Endothelial cell of umbilical vein (primary cell): ENCODE data around the gene CLCN2. TPM values are rescaled to one million over a fixed set of nuclear protein-coding genes. Genes with fewer than 3 reads are reported as not detected.

Source experiments
- BruUV-seq: library from RNA; stranded (reverse); fragments of 400-500 nt; replicated peaks from 2 replicates; lab custom pipeline; 2021; lab: Mats Ljungman, UMichigan
- CTCF ChIA-PET: fragments of 300-600, 350-600 bp; sonication (Branson Sonifier 250); formaldehyde crosslinking; loops from one replicate; lab custom pipeline; 2021; ENCODE audit warnings: antibody characterized with exemption, inconsistent platforms; lab: Charles Lee
- POLR2A ChIA-PET: fragments of 300-600, 350-600 bp; sonication (Branson Sonifier 250); formaldehyde crosslinking; loops from one replicate; lab custom pipeline; 2021; ENCODE audit warnings: antibody characterized with exemption, inconsistent platforms; lab: Charles Lee
- DNase-seq: peaks from one replicate; pipeline ENCODE4 v3.0.0-alpha.2; 2011; ENCODE audit warnings: low read depth, low spot score
- FAIRE-seq: peaks from 2 replicates; lab custom pipeline; 2011; peaks lifted over from hg19 to GRCh38; lab: Jason Lieb, UNC
- H2AFZ ChIP-seq: 2 replicates; pipeline ENCODE4 v1.6.0; 2012; ENCODE audit warnings: low read depth, low read length, control low read depth, inconsistent platforms
- H3K27ac ChIP-seq: 2 replicates; pipeline ENCODE4 v1.5.1; 2011; ENCODE audit warnings: low read depth, mild to moderate bottlenecking, control low read depth, low read length, moderate library complexity; ENCODE audit not compliant: insufficient read depth
- H3K27me3 ChIP-seq, 2 experiments: 2 replicates each; pipeline versions ENCODE4 v1.6.0 to v1.6.1; 2011; ENCODE audit warnings: low read length in 2 of 2, mixed read lengths in 1 of 2; ENCODE audit not compliant: control insufficient read depth in 2 of 2, insufficient read depth in 2 of 2
- H3K36me3 ChIP-seq, 2 experiments: 2 replicates in 1 of 2; 3 replicates in 1 of 2; pipeline ENCODE4 v1.5.1; 2011; ENCODE audit warnings: low read length in 2 of 2, mild to moderate bottlenecking in 1 of 2, moderate library complexity in 1 of 2; ENCODE audit not compliant: control insufficient read depth in 2 of 2, insufficient read depth in 2 of 2; ENCODE audit errors: extremely low read depth in 1 of 2
- H3K4me1 ChIP-seq: 3 replicates; pipeline ENCODE4 v1.5.1; 2011; ENCODE audit warnings: mild to moderate bottlenecking, low read length; ENCODE audit not compliant: control insufficient read depth, insufficient read depth; ENCODE audit errors: extremely low read depth
- H3K4me2 ChIP-seq: 2 replicates; pipeline ENCODE4 v1.6.1; 2011; ENCODE audit warnings: low read length, control low read depth, mixed read lengths; ENCODE audit not compliant: insufficient read depth
- H3K4me3 ChIP-seq, 3 experiments: fragments of 200-600 bp in 1 of 3; sonication (generic), shearing (Covaris generic) in 1 of 3; replicated peaks in 1 of 3; 2 replicates each; pipeline ENCODE4 v1.5.1; 2011 to 2016; ENCODE audit warnings: control low read depth in 3 of 3, low read length in 3 of 3, mild to moderate bottlenecking in 2 of 3, inconsistent platforms in 1 of 3, low read depth in 1 of 3, moderate library complexity in 1 of 3; ENCODE audit not compliant: insufficient read depth in 1 of 3
- H3K79me2 ChIP-seq: 2 replicates; pipeline ENCODE4 v1.6.0; 2012; ENCODE audit warnings: low read length, inconsistent platforms; ENCODE audit not compliant: control insufficient read depth, insufficient read depth
- H3K9ac ChIP-seq: replicated peaks from 2 replicates; pipeline ENCODE3; 2011; ENCODE audit warnings: low read length, control low read depth; ENCODE audit not compliant: insufficient read depth; ENCODE audit errors: extremely low read depth
- H3K9me1 ChIP-seq: replicated peaks from 3 replicates; pipeline ENCODE4 v1.6.0; 2011; ENCODE audit warnings: mild to moderate bottlenecking, low read length; ENCODE audit not compliant: control insufficient read depth, insufficient read depth; ENCODE audit errors: extremely low read depth
- H3K9me3 ChIP-seq: replicated peaks from 2 replicates; pipeline ENCODE4 v1.5.1; 2012; ENCODE audit warnings: low read length, inconsistent platforms; ENCODE audit not compliant: control insufficient read depth, insufficient read depth
- H4K20me1 ChIP-seq: replicated peaks from 2 replicates; pipeline ENCODE3; 2011; ENCODE audit warnings: mild to moderate bottlenecking, low read length; ENCODE audit not compliant: control insufficient read depth, insufficient read depth; ENCODE audit errors: extremely low read depth
- CTCF ChIP-seq, 2 donors: IDR thresholded peaks; 1 replicate in 1 of 2; 2 replicates in 1 of 2; pipeline ENCODE4 v1.5.1; 2011; ENCODE audit warnings: low read length in 2 of 2, mild to moderate bottlenecking in 2 of 2, moderate library complexity in 2 of 2, control low read depth in 1 of 2, inconsistent platforms in 1 of 2, low read depth in 1 of 2; ENCODE audit not compliant: insufficient read depth in 1 of 2; ENCODE audit errors: extremely low read depth in 1 of 2
- EZH2 ChIP-seq: IDR thresholded peaks from 2 replicates; pipeline ENCODE4 v1.6.1; 2012; ENCODE audit warnings: borderline replicate concordance, low read depth, mild to moderate bottlenecking, moderate library complexity, low read length, inconsistent platforms; ENCODE audit not compliant: severe bottlenecking
- FOS ChIP-seq: IDR thresholded peaks from 2 replicates; pipeline ENCODE4 v1.6.1; 2011; ENCODE audit warnings: mild to moderate bottlenecking, low read length, moderate library complexity, borderline replicate concordance; ENCODE audit not compliant: insufficient read depth
- GATA2 ChIP-seq: IDR thresholded peaks from 2 replicates; pipeline ENCODE4 v1.7.0; 2011; ENCODE audit warnings: low read depth, mild to moderate bottlenecking, moderate library complexity, mixed read lengths, low read length; ENCODE audit not compliant: insufficient read length, insufficient read depth
- JUN ChIP-seq: IDR thresholded peaks from 2 replicates; pipeline ENCODE4 v1.6.1; 2011; ENCODE audit warnings: borderline replicate concordance, low read depth; ENCODE audit not compliant: insufficient read length, insufficient read depth
- MAX ChIP-seq: IDR thresholded peaks from 2 replicates; pipeline ENCODE4 v1.6.1; 2011; ENCODE audit not compliant: insufficient read depth, insufficient read length
- MYC ChIP-seq: IDR thresholded peaks from one replicate; pipeline ENCODE4 v1.6.1; 2011; ENCODE audit warnings: mild to moderate bottlenecking, low read depth, low read length
- POLR2A ChIP-seq: IDR thresholded peaks from 2 replicates; pipeline ENCODE4 v1.6.1; 2012; ENCODE audit warnings: low read depth, mild to moderate bottlenecking, control low read depth, low read length
- POLR2AphosphoS5 ChIP-seq: IDR thresholded peaks from 2 replicates; pipeline ENCODE4 v1.6.1; 2012; ENCODE audit warnings: low read depth, mild to moderate bottlenecking, control low read depth, low read length, moderate library complexity; ENCODE audit not compliant: insufficient read depth
- dilution Hi-C: fragments of 300-500 bp; cut with MboI; formaldehyde crosslinking; loops from one replicate; pipeline ENCODE4 v1.15.0; 2019; ENCODE audit warnings: low sequenced_read_pairs; ENCODE audit not compliant: extremely low pct_ligation_motif_present
- intact Hi-C: fragments of 100-400 bp; cut with micrococcal nuclease; formaldehyde crosslinking; loops from one replicate; pipeline ENCODE4 v1.10.0; 2022
- polyA plus RNA-seq, 4 experiments: library from polyadenylated mRNA; depleted of rRNA in 3 of 4; stranded (reverse) in 3 of 4; unstranded in 1 of 4; fragments of >200 nt; gene quantifications; 2 replicates each; pipeline versions ENCODE4 v1.2.1 to v1.2.3, GENCODE V29; 2011 to 2012; ENCODE audit warnings: missing spikeins in 1 of 4
- total RNA-seq: library from RNA; stranded (reverse); gene quantifications from 2 replicates; pipeline ENCODE4 v1.2.3, GENCODE V29; 2021

Gene CLCN2
- total and polyA plus RNA-seq, 2 donors (not counting 3 experiments of a cell fraction or from before 2014, with no cell fraction given), result 3.5 to 6.5 TPM

GRCh38 chr3:184383033-184383740 lies 21.8 kb upstream of the CLCN2 start:
- no peaks in the 10 kb centered on the region for H3K79me2 ChIP-seq
- no peak overlapping the region for H3K27ac ChIP-seq
- no peak overlapping the region for H3K9ac ChIP-seq
- H3K4me2 ChIP-seq, result no peak overlapping the region
- H3K4me3 ChIP-seq, result no peak overlapping the region
- intact Hi-C loops, result loop anchor here (5.0 kb wide), 1 partner anchor 361 kb away; no protein-coding TSS in a partner anchor
- dilution Hi-C loops, result no loop called here
- H3K36me3 ChIP-seq, result no peaks in the 10 kb centered on the region
- H3K9me1 ChIP-seq, result no peaks in the 10 kb centered on the region
- ChIA-PET POLR2A (no interaction called here), CTCF (interaction anchor here (0.7 to 6.9 kb wide), 4 partner anchors 11 to 157 kb away, joined by 3 to 52 read pairs (median 4); no protein-coding TSS in a partner anchor)
- no peak for FAIRE-seq
- DNase-seq, result no peak
- H2AFZ ChIP-seq, result no peak overlapping the region
- H3K27me3 ChIP-seq, result peaks cover 32 to 41% of the 10 kb centered on the region in 2 experiments
- TF ChIP-seq EZH2 (no peak), CTCF (IDR thresholded peaks at IDR 0.05; ENCODE audit: extremely low read depth in 1 of 2, insufficient read depth in 1 of 2, low read depth in 1 of 2, low read length in 2 of 2) (no peak), POLR2A (no peak), POLR2AphosphoS5 (no peak), MYC (no peak), MAX (no peak), JUN (no peak), FOS (no peak), GATA2 (no peak)
- no TSS peak for BruUV-seq
- no peaks in the 10 kb centered on the region for H4K20me1 ChIP-seq
- peaks cover 10% of the 10 kb centered on the region for H3K4me1 ChIP-seq
- H3K9me3 ChIP-seq, result no peaks in the 10 kb centered on the region
